Measurements from ENCODE around the gene LRRC27. TPM values are rescaled to one million over a fixed set of nuclear protein-coding genes. Genes with fewer than 3 reads are reported as not detected.

Gene LRRC27
- total RNA-seq, 1 donor from 2014 or later = 15.5 TPM

DNA sequence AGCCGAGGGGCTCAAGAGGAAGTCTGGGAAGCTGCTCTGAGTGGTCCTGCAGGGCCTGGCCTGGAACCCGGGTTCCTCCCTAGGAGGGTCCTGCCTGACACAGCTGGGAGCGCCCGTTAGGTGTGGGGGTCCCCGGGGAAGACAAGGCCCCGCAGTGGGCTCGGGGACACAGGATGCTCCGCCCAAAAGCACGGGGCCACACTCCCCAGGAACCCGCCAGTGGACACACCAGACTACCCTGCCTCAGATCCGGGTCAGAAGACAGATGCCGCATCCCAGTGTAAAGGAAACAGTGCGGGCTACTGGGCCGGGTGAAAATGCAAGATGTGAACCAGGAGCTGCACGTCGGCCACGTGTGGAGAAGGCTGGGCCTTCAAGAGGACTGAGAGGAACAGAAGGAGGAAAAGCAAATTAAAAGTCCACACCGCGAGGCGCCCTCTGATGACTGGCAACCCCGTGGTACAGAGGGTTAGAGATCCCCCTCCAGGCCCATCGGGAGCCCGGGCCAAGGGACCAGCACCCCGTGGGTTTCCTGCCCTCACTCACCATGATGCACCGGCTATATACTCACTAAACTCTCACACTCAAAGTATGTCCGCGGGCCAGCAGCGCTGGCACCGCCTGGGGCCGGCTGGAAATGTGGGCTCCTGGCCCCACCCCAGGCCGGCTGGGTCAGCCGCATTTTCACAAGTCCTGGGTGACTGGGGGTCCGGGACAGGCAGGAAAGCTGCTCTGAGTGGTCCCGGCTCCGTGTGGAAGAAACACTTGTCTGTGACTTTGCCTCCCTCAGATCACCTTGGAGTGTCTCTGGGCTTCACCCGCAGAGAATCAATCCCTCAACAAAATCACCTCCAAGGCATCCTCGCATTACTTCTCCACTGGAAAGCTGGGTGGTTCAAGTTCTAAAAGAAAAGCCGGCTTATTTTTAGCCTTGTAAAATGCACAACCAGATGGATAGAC lies 30.3 kb upstream of the LRRC27 start:
- TF ChIP-seq, protein P1, sequence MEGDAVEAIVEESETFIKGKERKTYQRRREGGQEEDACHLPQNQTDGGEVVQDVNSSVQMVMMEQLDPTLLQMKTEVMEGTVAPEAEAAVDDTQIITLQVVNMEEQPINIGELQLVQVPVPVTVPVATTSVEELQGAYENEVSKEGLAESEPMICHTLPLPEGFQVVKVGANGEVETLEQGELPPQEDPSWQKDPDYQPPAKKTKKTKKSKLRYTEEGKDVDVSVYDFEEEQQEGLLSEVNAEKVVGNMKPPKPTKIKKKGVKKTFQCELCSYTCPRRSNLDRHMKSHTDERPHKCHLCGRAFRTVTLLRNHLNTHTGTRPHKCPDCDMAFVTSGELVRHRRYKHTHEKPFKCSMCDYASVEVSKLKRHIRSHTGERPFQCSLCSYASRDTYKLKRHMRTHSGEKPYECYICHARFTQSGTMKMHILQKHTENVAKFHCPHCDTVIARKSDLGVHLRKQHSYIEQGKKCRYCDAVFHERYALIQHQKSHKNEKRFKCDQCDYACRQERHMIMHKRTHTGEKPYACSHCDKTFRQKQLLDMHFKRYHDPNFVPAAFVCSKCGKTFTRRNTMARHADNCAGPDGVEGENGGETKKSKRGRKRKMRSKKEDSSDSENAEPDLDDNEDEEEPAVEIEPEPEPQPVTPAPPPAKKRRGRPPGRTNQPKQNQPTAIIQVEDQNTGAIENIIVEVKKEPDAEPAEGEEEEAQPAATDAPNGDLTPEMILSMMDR (IDR thresholded peaks at IDR 0.05) = no peak
- Histone ChIP-seq H3K27ac (no peak overlapping the region), H3K4me1 (peaks cover 4% of the 10 kb centered on the region), H3K36me3 (no peaks in the 10 kb centered on the region), H3K9me3 (no peaks in the 10 kb centered on the region), H3K4me3 (no peak overlapping the region), H3K27me3 (ENCODE audit: low read depth) (no peaks in the 10 kb centered on the region)
- DNase-seq (no peak), ATAC-seq (no peak)
- intact Hi-C loops (cut with DNase I) = no loop called here

GRCh38 chr10:132302421-132303310 lies 29.3 kb upstream of the LRRC27 start:
- intact Hi-C loops (cut with DNase I) = no loop called here
- TF ChIP-seq, protein P1 (IDR thresholded peaks at IDR 0.05) = no peak
- DNase-seq = peak; percentile 26

GRCh38 chr10:132303361-132304115 lies 28.5 kb upstream of the LRRC27 start:
- H3K4me3 ChIP-seq = no peak overlapping the region
- H3K27ac ChIP-seq = no peak overlapping the region
- DNase-seq (peak; percentile 16), ATAC-seq (no peak)
- H3K4me1 ChIP-seq = peaks cover 10% of the 10 kb centered on the region
- H3K36me3 ChIP-seq = no peaks in the 10 kb centered on the region
- H3K27me3 ChIP-seq (ENCODE audit: low read depth) = no peaks in the 10 kb centered on the region
- intact Hi-C loops (cut with DNase I) = no loop called here
- H3K9me3 ChIP-seq = no peaks in the 10 kb centered on the region
- TF ChIP-seq, protein P1 (IDR thresholded peaks at IDR 0.05) = no peak

More at GRCh38 chr10:132302421-132303310, 29.3 kb upstream of the LRRC27 start:
- no peak for ATAC-seq
- Histone ChIP-seq H3K36me3 (no peaks in the 10 kb centered on the region), H3K27me3 (ENCODE audit: low read depth) (no peaks in the 10 kb centered on the region), H3K4me1 (peaks cover 10% of the 10 kb centered on the region), H3K9me3 (no peaks in the 10 kb centered on the region), H3K4me3 (no peak overlapping the region), H3K27ac (no peak overlapping the region)

DNA sequence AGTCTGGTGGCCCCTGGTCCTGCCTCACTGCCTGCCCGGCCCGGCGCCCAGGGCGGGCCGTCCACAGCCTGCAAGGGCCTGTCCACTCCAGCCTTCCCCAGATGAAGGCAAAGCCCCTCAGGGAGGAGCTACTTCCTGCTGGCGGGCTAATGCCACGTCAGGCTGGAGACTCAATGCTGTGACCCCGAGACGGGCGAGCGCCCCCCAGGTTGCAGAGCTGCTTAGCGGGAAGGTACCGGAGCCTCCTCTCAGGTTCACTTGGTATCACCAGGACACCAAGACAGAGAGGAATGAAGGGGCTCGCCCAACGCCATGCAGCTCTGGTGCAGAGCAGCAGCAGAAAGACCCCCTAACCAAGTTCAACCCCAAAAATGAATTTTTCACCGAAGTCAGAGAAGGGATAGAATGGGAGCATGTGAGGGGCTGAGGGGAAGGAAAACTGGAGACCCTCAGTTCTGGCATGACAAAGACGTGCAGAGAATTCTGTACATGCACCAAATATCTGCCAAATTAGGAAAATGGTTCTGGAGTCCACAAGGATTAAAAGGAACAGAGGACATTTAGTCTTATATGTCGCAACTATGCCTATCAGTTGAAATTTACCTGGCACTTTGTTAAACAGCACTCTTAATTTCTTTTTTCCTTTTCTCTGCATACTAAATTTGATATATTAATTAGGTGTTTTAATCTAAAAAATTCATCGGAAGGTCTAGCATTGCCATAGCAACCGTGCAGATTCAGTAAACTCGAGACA lies 27.1 kb upstream of the LRRC27 start:
- no peak overlapping the region for H3K27ac ChIP-seq
- intact Hi-C loops (cut with DNase I) = no loop called here
- DNase-seq (peak; percentile 34), ATAC-seq (no peak)
- H3K27me3 ChIP-seq (ENCODE audit: low read depth) = no peaks in the 10 kb centered on the region
- H3K4me3 ChIP-seq = no peak overlapping the region
- H3K9me3 ChIP-seq = no peaks in the 10 kb centered on the region
- H3K4me1 ChIP-seq = peaks cover 16% of the 10 kb centered on the region
- no peaks in the 10 kb centered on the region for H3K36me3 ChIP-seq
- TF ChIP-seq, protein P1 (IDR thresholded peaks at IDR 0.05) = no peak
